Neuron (in vitro differentiated cells): ENCODE results near the gene P4HA3.

Source experiments
- H2AFZ ChIP-seq: one replicate; pipeline ENCODE4 v1.6.1; 2013; ENCODE audit warnings: low read depth, mild to moderate bottlenecking, inconsistent platforms, low read length, moderate library complexity
- H3K27me3 ChIP-seq: one replicate; pipeline ENCODE4 v1.6.1; 2013; ENCODE audit warnings: low read length; ENCODE audit not compliant: insufficient read depth
- H3K36me3 ChIP-seq: one replicate; pipeline ENCODE4 v1.6.1; 2013; ENCODE audit warnings: low read length; ENCODE audit not compliant: insufficient read depth
- H3K4me1 ChIP-seq: one replicate; pipeline ENCODE4 v1.6.1; 2013; ENCODE audit warnings: low read length; ENCODE audit not compliant: insufficient read depth
- H3K4me3 ChIP-seq: 2 replicates; pipeline ENCODE4 v1.5.1; 2013; ENCODE audit warnings: mild to moderate bottlenecking, low read length, moderate library complexity
- H3K9me3 ChIP-seq: one replicate; pipeline ENCODE4 v1.6.1; 2013; ENCODE audit warnings: low read length

The P4HA3 gene

DNA sequence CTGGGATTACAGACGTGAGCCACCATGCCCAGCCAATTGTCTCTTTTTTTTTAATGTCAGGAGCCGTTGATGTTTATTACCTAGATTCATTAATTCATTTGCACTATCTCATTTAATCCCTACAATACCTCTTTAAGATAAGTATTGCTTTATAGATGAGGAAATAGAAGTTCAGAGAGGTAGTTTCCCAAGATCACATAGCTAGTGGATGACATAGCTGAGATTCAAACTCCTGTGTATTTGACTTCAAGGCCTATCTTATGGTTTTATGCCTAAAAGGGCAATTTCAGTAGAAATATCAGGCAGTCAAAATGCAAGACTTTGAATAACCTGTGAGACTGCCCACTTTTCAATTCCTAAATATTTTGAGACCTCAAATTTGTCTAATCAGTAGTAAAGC is 73.9 kb downstream of the P4HA3 start:
- Histone ChIP-seq H3K4me1 (peaks cover 3% of the 10 kb centered on the region), H3K4me3 (no peak overlapping the region), H2AFZ (no peak overlapping the region), H3K36me3 (peaks cover 61% of the 10 kb centered on the region), H3K27me3 (no peaks in the 10 kb centered on the region), H3K9me3 (peaks cover 1% of the 10 kb centered on the region)

DNA sequence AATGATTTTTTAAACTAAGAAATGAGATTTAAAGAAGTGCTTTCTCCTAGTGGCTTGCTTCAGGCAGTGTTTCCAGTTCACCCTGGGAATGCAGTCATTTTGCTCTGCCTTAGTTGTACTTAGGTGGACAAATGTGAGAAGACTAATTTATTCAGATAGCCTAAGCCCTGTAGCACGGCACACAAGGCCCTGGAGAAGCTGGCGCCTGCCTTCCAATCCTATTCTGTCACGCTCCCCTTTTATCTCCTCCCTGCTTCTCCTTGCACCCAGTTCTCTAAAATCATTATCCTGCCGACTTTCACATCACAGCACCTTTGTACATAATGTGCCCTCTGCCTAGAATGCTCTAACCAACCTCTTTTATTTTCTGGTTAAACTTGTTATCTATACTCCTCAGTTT is 76.3 kb downstream of the P4HA3 start:
- H3K27me3 ChIP-seq = no peaks in the 10 kb centered on the region
- H3K9me3 ChIP-seq = peaks cover 1% of the 10 kb centered on the region
- peaks cover 3% of the 10 kb centered on the region for H3K4me1 ChIP-seq
- H3K36me3 ChIP-seq = peaks cover 68% of the 10 kb centered on the region
- H2AFZ ChIP-seq = no peak overlapping the region
- H3K4me3 ChIP-seq = no peak overlapping the region

DNA sequence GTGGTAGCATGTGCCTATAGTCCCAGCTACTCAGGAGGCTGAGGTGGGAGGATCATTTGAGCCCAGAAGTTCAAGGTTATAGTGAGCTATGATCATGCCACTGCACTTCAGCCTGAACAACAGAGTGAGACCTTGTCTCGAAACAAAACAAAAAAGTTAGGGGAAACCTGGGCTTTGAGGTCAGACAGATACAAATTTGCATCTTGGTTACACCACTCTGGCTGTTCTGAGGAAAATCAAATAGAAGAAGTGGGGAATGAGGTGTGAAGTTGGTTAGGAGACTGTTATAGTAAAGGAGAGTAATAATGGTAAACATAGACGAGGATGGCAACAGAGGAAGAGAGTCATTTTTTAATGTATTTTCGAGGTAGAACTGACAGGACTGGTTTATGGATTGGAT is 77.8 kb downstream of the P4HA3 start:
- H3K9me3 ChIP-seq = no peaks in the 10 kb centered on the region
- H3K4me3 ChIP-seq = no peak overlapping the region
- no peaks in the 10 kb centered on the region for H3K27me3 ChIP-seq
- peaks cover 3% of the 10 kb centered on the region for H3K4me1 ChIP-seq
- no peak overlapping the region for H2AFZ ChIP-seq
- peaks cover 66% of the 10 kb centered on the region for H3K36me3 ChIP-seq

DNA sequence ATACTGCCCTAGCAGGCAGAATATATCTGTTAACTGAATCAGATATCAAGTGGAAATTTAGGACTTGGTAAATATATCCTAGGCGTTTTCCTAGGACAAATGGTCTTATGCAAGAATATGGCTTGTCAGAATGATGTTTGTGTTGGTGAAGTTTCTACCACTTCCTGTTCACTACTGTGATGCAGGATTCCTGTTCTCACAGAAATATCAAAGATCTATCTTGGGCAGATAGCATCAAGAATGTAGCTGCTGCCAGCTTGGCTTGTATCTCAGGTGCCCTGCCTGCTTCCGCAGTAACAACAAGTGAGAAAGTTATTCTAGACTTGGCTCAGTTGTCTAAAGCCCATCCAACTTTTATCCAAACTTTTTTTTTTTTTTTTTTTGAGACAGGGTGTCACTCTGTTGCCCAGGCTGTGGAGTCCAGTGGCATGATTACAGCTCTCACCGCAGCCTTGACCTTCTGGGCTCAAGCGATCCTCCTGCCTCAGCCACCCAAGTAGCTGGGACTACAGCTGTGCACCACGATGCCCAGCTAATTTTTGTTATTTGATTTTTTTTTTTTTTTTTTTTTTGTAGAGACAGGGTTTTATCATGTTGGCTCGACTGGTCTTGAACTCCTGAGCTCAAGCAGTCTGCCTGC is 79.0 kb downstream of the P4HA3 start:
- Histone ChIP-seq H3K27me3 (no peaks in the 10 kb centered on the region), H3K9me3 (no peaks in the 10 kb centered on the region), H3K4me3 (no peak overlapping the region), H2AFZ (no peak overlapping the region), H3K36me3 (peaks cover 62% of the 10 kb centered on the region), H3K4me1 (peaks cover 3% of the 10 kb centered on the region)

DNA sequence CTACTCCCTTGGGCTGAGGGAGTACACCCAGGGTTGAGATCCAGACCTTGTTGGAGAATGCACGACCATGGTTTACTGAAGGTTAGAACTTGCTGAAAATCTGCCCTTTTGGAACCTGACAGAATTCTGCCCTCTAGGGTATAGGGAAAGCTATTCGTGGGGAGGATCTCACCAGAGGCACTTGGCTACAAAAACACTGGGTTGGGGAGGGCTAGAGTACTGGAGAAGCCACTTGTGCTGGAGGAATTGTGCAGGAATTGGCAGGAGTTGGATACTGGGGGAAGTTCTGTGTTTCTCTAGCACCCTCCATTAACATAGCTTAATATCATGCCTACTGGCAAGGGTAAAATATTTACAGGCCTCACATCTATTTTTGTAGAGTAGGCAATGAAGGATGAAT is 84.5 kb downstream of the P4HA3 start:
- Histone ChIP-seq H3K36me3 (peaks cover 46% of the 10 kb centered on the region), H3K4me1 (no peaks in the 10 kb centered on the region), H3K9me3 (peaks cover 2% of the 10 kb centered on the region), H3K27me3 (no peaks in the 10 kb centered on the region), H3K4me3 (no peak overlapping the region), H2AFZ (no peak overlapping the region)

DNA sequence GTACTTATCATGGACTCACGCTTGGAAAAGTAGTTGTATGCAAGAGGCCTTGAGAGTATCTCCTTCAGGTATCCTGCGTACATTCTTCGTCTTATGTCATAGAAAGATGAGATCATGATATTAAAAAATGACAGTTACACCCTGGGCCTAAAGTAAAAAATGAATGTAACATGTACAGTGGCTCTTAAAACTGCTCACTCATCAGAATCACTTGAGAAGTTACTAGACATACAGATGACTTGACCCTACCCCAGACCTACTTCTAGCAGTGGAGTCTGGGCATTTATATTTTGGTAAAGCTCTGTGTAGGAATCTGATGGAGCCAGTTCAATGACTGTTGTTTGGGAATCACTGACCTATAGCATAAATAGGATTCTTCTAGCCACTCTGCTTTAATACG is 85.9 kb downstream of the P4HA3 start:
- Histone ChIP-seq H3K36me3 (peaks cover 34% of the 10 kb centered on the region), H3K27me3 (no peaks in the 10 kb centered on the region), H3K9me3 (peaks cover 2% of the 10 kb centered on the region)

DNA sequence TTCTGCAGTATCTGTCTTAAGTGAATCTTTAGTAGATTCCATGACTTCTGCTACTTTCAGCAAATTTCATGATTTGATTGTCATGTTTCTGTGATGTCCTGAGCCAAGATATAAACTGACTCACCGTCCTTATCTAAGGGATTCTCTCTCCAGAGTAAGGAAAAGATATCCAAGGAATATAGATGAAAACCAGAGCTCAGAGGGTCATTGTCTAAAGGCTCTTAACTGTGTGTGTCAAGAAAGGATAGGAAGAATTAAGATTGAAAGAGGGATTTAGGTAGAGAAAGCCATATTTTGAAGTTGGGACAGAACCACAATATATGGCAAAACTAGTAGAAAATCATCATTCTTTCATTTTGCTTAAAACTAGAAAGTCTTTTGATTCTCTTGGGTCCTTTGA is 89.6 kb downstream of the P4HA3 start:
- Histone ChIP-seq H3K9me3 (peaks cover 2% of the 10 kb centered on the region), H3K27me3 (no peaks in the 10 kb centered on the region), H3K36me3 (peaks cover 14% of the 10 kb centered on the region), H3K4me1 (no peaks in the 10 kb centered on the region), H3K4me3 (no peak overlapping the region), H2AFZ (no peak overlapping the region)

More for the DNA sequence above, 85.9 kb downstream of the P4HA3 start:
- Histone ChIP-seq H3K4me1 (no peaks in the 10 kb centered on the region), H3K4me3 (no peak overlapping the region), H2AFZ (no peak overlapping the region)

DNA sequence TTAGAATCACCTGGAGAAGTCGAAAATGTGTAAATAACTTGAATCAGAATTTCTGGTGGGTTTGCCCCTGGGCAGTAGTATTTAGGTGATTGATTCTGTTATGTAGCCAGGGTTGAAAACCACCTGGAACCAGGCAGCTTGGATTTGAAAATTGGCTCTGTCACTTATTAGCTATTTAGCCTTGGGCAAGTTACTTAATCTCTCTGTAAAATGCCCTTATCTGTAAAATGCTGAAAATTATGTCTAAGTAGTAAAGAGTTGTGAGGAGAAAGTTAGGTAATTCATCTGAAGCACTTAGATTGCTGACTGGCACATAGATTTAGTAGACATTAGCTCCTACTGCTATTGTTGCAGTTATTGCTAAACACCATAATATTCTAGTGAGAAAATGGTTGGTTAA is 91.1 kb downstream of the P4HA3 start:
- Histone ChIP-seq H3K4me1 (no peaks in the 10 kb centered on the region), H3K4me3 (no peak overlapping the region), H3K27me3 (no peaks in the 10 kb centered on the region), H2AFZ (no peak overlapping the region), H3K9me3 (peaks cover 2% of the 10 kb centered on the region), H3K36me3 (peaks cover 8% of the 10 kb centered on the region)
